ENCODE measurements around the gene SLC36A1.
"Not testable (repeated sequence)": the region's sequence is repeated elsewhere in the genome, so short reads cannot be mapped to it uniquely, and the experiment has no call there.

Gene SLC36A1

GRCh38 chr5:151504006-151504405, 56.6 kb downstream of the SLC36A1 start:
- Histone ChIP-seq H3K18ac (ENCODE audit: low read length) (no peak overlapping the region), H3K27me3 (ENCODE audit: control insufficient read depth in 3 of 3, insufficient read depth in 3 of 3, low read depth in 1 of 3, low read length in 3 of 3) (no peaks in the 10 kb centered on the region), H2AK5ac (ENCODE audit: low read depth, low read length) (no peak overlapping the region), H3K4ac (ENCODE audit: low read length) (no peak overlapping the region), H4K8ac (ENCODE audit: low read depth, low read length) (no peak overlapping the region), H3K9me3 (replicated peaks in 1 of 2; ENCODE audit: control insufficient read depth in 2 of 2, insufficient read depth in 1 of 2, low read depth in 1 of 2, low read length in 2 of 2) (no peaks in the 10 kb centered on the region), H3K4me2 (ENCODE audit: insufficient read depth, low read length, poor library complexity, severe bottlenecking) (no peak overlapping the region), H2BK120ac (ENCODE audit: low read depth, low read length) (no peak overlapping the region), H3K36me3 (replicated peaks in 1 of 2; ENCODE audit: control insufficient read depth in 2 of 2, insufficient read depth in 2 of 2, low read length in 2 of 2) (no peaks in the 10 kb centered on the region), H2BK12ac (ENCODE audit: low read length) (no peak overlapping the region), H3K9ac (ENCODE audit: low read depth, low read length, poor library complexity) (no peak overlapping the region), H3K79me1 (ENCODE audit: low read depth, low read length) (no peaks in the 10 kb centered on the region), H2BK5ac (ENCODE audit: low read length) (no peak overlapping the region), H3K27ac (replicated peaks; ENCODE audit: low read length) (no peak overlapping the region), H3K23ac (ENCODE audit: low read depth, low read length, poor library complexity) (no peak overlapping the region), H3K4me3 (ENCODE audit: low read length in 2 of 2) (no peak overlapping the region), H3K14ac (ENCODE audit: low read length) (no peak overlapping the region), H4K91ac (ENCODE audit: low read depth, low read length, poor library complexity) (no peak overlapping the region), H2AFZ (ENCODE audit: low read length) (no peak overlapping the region), H2BK15ac (ENCODE audit: low read length) (no peak overlapping the region), H3K4me1 (ENCODE audit: control insufficient read depth in 2 of 2, insufficient read depth in 1 of 2, low read depth in 1 of 2, low read length in 2 of 2) (peaks cover 0 to 4% of the 10 kb centered on the region in 2 donors)
- WGBS, 2 donors (ENCODE audit: extremely low coverage in 2 of 2, insufficient read length in 2 of 2, insufficient replicate concordance in 1 of 2): no CpG with 5 or more reads among the region's 4 CpGs
- no peak for DNase-seq (ENCODE audit: low spot score)

DNA sequence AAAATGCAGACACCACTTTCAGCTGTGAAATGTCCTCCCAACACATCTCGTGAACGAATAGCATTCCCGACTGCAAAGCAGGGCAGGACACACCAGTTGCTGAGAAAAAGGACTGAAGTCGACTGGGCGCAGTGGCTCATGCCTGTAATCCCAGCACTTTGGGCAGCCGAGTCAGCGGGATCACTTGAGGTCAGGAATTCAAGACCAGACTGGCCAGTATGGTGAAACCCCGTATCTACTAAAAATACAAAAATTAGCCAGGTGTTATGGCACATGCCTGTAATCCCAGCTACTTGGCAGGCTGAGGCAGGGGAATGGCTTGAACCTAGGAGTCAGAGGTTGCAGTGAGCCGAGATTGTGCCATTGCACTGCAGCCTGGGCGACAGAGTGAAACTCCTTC, 60.9 kb downstream of the SLC36A1 start:
- not testable (repeated sequence) for H3K36me3 ChIP-seq (replicated peaks in 1 of 2; ENCODE audit: control insufficient read depth in 2 of 2, insufficient read depth in 2 of 2, low read length in 2 of 2); H3K9ac ChIP-seq (ENCODE audit: low read depth, low read length, poor library complexity); H3K4ac ChIP-seq (ENCODE audit: low read length); H3K4me3 ChIP-seq (ENCODE audit: low read length in 2 of 2); H2BK5ac ChIP-seq (ENCODE audit: low read length); H2BK120ac ChIP-seq (ENCODE audit: low read depth, low read length); H2BK12ac ChIP-seq (ENCODE audit: low read length); H3K4me2 ChIP-seq (ENCODE audit: insufficient read depth, low read length, poor library complexity, severe bottlenecking); H3K23ac ChIP-seq (ENCODE audit: low read depth, low read length, poor library complexity); DNase-seq (ENCODE audit: low spot score); H3K79me1 ChIP-seq (ENCODE audit: low read depth, low read length); H2AK5ac ChIP-seq (ENCODE audit: low read depth, low read length); H3K14ac ChIP-seq (ENCODE audit: low read length); H3K4me1 ChIP-seq (ENCODE audit: control insufficient read depth in 2 of 2, insufficient read depth in 1 of 2, low read depth in 1 of 2, low read length in 2 of 2); H2BK15ac ChIP-seq (ENCODE audit: low read length); H4K8ac ChIP-seq (ENCODE audit: low read depth, low read length); H3K27me3 ChIP-seq (ENCODE audit: control insufficient read depth in 3 of 3, insufficient read depth in 3 of 3, low read depth in 1 of 3, low read length in 3 of 3); H3K18ac ChIP-seq (ENCODE audit: low read length); H2AFZ ChIP-seq (ENCODE audit: low read length); H4K91ac ChIP-seq (ENCODE audit: low read depth, low read length, poor library complexity); H3K9me3 ChIP-seq (replicated peaks in 1 of 2; ENCODE audit: control insufficient read depth in 2 of 2, insufficient read depth in 1 of 2, low read depth in 1 of 2, low read length in 2 of 2); H3K27ac ChIP-seq (replicated peaks; ENCODE audit: low read length)
- no CpG with 5 or more reads among the region's 10 CpGs for WGBS, 2 donors (ENCODE audit: extremely low coverage in 2 of 2, insufficient read length in 2 of 2, insufficient replicate concordance in 1 of 2)

- no peak overlapping the region for H3K9ac ChIP-seq (ENCODE audit: low read depth, low read length, poor library complexity)
- H2AFZ ChIP-seq (ENCODE audit: low read length): no peak overlapping the region
- H2AK5ac ChIP-seq (ENCODE audit: low read depth, low read length): no peak overlapping the region
- no peak overlapping the region for H3K18ac ChIP-seq (ENCODE audit: low read length)
- no peak overlapping the region for H3K23ac ChIP-seq (ENCODE audit: low read depth, low read length, poor library complexity)
- no peak overlapping the region for H2BK5ac ChIP-seq (ENCODE audit: low read length)
- no peak overlapping the region for H3K27ac ChIP-seq (replicated peaks; ENCODE audit: low read length)
- H3K79me1 ChIP-seq (ENCODE audit: low read depth, low read length): no peaks in the 10 kb centered on the region
- H3K4me3 ChIP-seq (ENCODE audit: low read length in 2 of 2): no peak overlapping the region
- no peak overlapping the region for H4K91ac ChIP-seq (ENCODE audit: low read depth, low read length, poor library complexity)
- no peak overlapping the region for H3K14ac ChIP-seq (ENCODE audit: low read length)
- H2BK15ac ChIP-seq (ENCODE audit: low read length): no peak overlapping the region
- DNase-seq (ENCODE audit: low spot score): no peak
- peaks cover 0 to 5% of the 10 kb centered on the region in 2 donors for H3K4me1 ChIP-seq (ENCODE audit: control insufficient read depth in 2 of 2, insufficient read depth in 1 of 2, low read depth in 1 of 2, low read length in 2 of 2)
- H4K8ac ChIP-seq (ENCODE audit: low read depth, low read length): no peak overlapping the region
- no peak overlapping the region for H3K4me2 ChIP-seq (ENCODE audit: insufficient read depth, low read length, poor library complexity, severe bottlenecking)
- H3K4ac ChIP-seq (ENCODE audit: low read length): no peak overlapping the region
- no peaks in the 10 kb centered on the region for H3K36me3 ChIP-seq (replicated peaks in 1 of 2; ENCODE audit: control insufficient read depth in 2 of 2, insufficient read depth in 2 of 2, low read length in 2 of 2)
- H3K9me3 ChIP-seq (replicated peaks in 1 of 2; ENCODE audit: control insufficient read depth in 2 of 2, insufficient read depth in 1 of 2, low read depth in 1 of 2, low read length in 2 of 2): no peaks in the 10 kb centered on the region
- no peak overlapping the region for H2BK120ac ChIP-seq (ENCODE audit: low read depth, low read length)
- H2BK12ac ChIP-seq (ENCODE audit: low read length): no peak overlapping the region
- WGBS, 2 donors (ENCODE audit: extremely low coverage in 2 of 2, insufficient read length in 2 of 2, insufficient replicate concordance in 1 of 2): no CpG with 5 or more reads among the region's 5 CpGs
- no peaks in the 10 kb centered on the region for H3K27me3 ChIP-seq (ENCODE audit: control insufficient read depth in 3 of 3, insufficient read depth in 3 of 3, low read depth in 1 of 3, low read length in 3 of 3)
Observed at GRCh38 chr5:151509231-151509630, 61.8 kb downstream of the SLC36A1 start.

DNA sequence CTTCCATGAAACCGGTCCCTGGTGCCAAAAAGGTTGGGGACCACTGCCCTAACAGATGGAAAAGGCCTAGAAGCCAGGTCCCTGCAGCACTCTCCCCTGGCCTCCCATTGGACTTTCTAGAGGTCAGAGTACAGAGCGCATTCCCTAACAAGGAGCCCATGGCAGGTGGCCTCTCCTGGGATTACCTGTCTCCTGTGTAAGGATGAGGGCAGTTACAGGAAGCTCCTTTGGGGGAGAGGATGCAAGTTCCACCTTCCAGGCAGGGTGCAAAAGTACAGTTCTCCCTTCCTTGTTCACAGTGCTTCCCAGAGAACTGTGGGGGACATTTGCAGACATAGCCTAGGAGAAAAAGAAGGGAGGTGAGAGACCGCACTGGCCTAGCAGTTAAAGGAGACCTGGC, 62.4 kb downstream of the SLC36A1 start:
- Histone ChIP-seq H2BK120ac (ENCODE audit: low read depth, low read length) (no peak overlapping the region), H4K8ac (ENCODE audit: low read depth, low read length) (no peak overlapping the region), H3K4me3 (ENCODE audit: low read length in 2 of 2) (no peak overlapping the region), H3K27me3 (ENCODE audit: control insufficient read depth in 3 of 3, insufficient read depth in 3 of 3, low read depth in 1 of 3, low read length in 3 of 3) (no peaks in the 10 kb centered on the region), H3K79me1 (ENCODE audit: low read depth, low read length) (no peaks in the 10 kb centered on the region), H3K27ac (replicated peaks; ENCODE audit: low read length) (no peak overlapping the region), H2AFZ (ENCODE audit: low read length) (no peak overlapping the region), H3K18ac (ENCODE audit: low read length) (no peak overlapping the region), H3K36me3 (replicated peaks in 1 of 2; ENCODE audit: control insufficient read depth in 2 of 2, insufficient read depth in 2 of 2, low read length in 2 of 2) (no peaks in the 10 kb centered on the region), H2AK5ac (ENCODE audit: low read depth, low read length) (no peak overlapping the region), H3K4me2 (ENCODE audit: insufficient read depth, low read length, poor library complexity, severe bottlenecking) (no peak overlapping the region), H3K14ac (ENCODE audit: low read length) (no peak overlapping the region), H3K9me3 (replicated peaks in 1 of 2; ENCODE audit: control insufficient read depth in 2 of 2, insufficient read depth in 1 of 2, low read depth in 1 of 2, low read length in 2 of 2) (no peaks in the 10 kb centered on the region), H2BK5ac (ENCODE audit: low read length) (no peak overlapping the region), H2BK15ac (ENCODE audit: low read length) (no peak overlapping the region), H3K4me1 (ENCODE audit: control insufficient read depth in 2 of 2, insufficient read depth in 1 of 2, low read depth in 1 of 2, low read length in 2 of 2) (peaks cover 0 to 5% of the 10 kb centered on the region in 2 donors), H2BK12ac (ENCODE audit: low read length) (no peak overlapping the region), H3K23ac (ENCODE audit: low read depth, low read length, poor library complexity) (no peak overlapping the region), H4K91ac (ENCODE audit: low read depth, low read length, poor library complexity) (no peak overlapping the region), H3K9ac (ENCODE audit: low read depth, low read length, poor library complexity) (no peak overlapping the region), H3K4ac (ENCODE audit: low read length) (no peak overlapping the region)
- DNase-seq (ENCODE audit: low spot score): no peak
- no CpG with 5 or more reads among the region's 3 CpGs for WGBS, 2 donors (ENCODE audit: extremely low coverage in 2 of 2, insufficient read length in 2 of 2, insufficient replicate concordance in 1 of 2)

Measured in neuronal stem cell (in vitro differentiated cells).